ENCODE data around the gene FN3K. TPM values are rescaled to one million over a fixed set of nuclear protein-coding genes. Genes with fewer than 3 reads are reported as not detected.

FN3K gene
- total RNA-seq, 4 donors from 2014 or later = 3.4 to 22.7 (median 6.5) TPM

DNA sequence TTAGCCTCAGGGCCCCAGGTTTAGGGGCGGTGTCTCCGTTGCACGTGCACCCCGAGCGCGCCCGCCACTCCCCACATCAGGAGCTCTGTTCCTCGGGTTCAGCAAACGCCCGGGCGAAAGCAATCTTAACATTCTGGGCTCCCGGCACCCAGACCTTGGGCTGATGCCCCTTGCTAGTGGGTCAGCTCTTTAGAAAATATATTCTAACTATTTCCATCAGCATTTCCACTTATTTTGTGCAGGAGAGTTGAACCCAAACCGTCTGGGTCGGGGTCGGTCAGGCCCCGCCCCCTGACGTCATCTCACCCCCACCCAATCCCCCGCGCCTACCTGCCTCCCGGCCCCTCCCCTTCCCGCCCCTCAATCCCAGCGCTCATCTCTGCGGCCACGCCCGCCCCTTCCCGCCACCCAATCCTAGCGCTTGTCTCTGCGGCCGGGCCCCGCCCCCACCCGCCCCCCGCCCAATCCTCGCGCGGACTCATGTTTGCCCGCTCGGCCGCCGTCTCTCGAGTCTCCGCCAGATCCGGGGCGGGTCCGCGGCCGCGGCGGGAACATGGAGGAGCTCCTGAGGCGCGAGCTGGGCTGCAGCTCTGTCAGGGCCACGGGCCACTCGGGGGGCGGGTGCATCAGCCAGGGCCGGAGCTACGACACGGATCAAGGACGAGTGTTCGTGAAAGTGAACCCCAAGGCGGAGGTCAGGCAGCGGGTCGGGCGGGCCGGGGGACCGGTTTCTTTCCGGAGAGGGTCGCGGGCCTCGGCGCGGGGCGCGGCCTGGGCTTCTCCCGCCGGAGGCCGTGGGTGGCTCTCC lies 19.0 kb upstream of the FN3K start, which contains the start of gene FN3KRP:
Gene FN3KRP (plus strand): TSS at position 504 of the 808 bp plus-strand sequence. CDS start 50 bp downstream, at position 554.
- 0% methylated on average over 21 of the region's 75 CpGs for WGBS
- Histone ChIP-seq H3K27me3 (no peaks in the 10 kb centered on the region), H3K36me3 (peaks cover 11 to 31% (median 27%) of the 10 kb centered on the region in 4 donors), H3K9me3 (no peaks in the 10 kb centered on the region), H3K4me1 (peaks cover 16 to 22% (median 21%) of the 10 kb centered on the region in 4 donors), H3K27ac (replicated peaks in 1 of 4) (peak within 1 kb of the TSS; percentile 63 to 82 (median 72)), H3K4me3 (peak within 1 kb of the TSS; percentile 89 to 93 (median 92))
- TF ChIP-seq POLR2AphosphoS5 (IDR thresholded peaks at IDR 0.05) = peak; percentile 79 to 82
- no peak for TF ChIP-seq EP300 (IDR thresholded peaks at IDR 0.05)
- peak; percentile 99 for DNase-seq (ENCODE audit: extremely low spot score)
- intact Hi-C loops (cut with DNase I) = no loop called here

DNA sequence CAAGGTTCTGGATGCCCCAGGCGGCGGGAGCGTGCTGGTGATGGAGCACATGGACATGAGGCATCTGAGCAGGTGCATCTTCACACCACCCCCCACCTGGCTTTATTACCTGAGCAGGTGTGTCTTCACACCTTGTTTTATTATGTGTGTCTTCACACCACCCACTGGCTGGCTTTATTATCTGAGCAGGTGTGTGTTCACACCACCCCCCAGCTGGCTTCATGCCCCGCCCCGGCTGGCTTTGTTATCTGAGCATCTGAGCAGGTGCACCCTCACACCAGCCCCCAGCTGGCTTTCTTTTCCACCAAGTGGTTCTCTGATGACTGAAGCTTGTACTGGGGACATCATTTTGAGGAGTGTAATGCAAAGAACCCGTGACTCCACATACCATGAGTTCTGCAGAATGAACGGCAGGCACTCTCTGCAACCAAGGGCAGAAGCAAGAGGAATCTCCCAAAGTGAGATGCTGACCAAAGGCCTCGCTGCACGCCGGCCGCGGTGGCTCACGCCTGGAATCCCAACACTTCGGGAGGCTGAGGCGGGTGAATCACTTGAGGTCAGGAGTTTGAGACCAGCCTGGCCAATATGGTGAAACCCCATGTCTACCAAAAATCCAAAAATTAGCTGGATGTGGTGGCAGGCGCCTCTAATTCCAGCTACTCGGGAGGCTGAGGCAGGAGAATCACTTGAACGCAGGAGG lies 16.3 kb upstream of the FN3K start:
- peaks cover 15 to 58% (median 49%) of the 10 kb centered on the region in 4 donors for H3K36me3 ChIP-seq
- intact Hi-C loops (cut with DNase I) = no loop called here
- WGBS = 97% methylated on average over 16 of the region's 18 CpGs

DNA sequence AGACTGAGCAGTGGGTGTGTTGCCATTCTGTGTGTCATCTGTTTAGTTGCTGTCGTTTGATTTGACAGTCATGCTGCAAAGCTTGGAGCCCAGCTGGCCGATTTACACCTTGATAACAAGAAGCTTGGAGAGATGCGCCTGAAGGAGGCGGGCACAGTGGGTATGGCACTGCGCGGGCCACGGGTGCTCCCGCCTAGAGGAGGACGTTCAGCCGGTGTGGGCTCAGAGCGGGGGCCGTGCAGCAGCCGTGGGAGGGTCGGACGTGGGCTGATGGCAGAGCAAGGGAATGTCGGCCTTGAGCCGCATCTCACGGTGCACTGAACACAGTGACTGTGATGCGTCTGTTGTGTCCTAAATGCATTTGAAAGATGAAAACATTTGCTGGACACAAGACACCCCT lies 15.2 kb upstream of the FN3K start:
- peaks cover 15 to 64% (median 53%) of the 10 kb centered on the region in 4 donors for H3K36me3 ChIP-seq
- intact Hi-C loops (cut with DNase I) = no loop called here
- 92% methylated on average over 19 of the region's 19 CpGs for WGBS

More for the DNA sequence above, 16.3 kb upstream of the FN3K start:
- H3K27ac ChIP-seq (replicated peaks in 1 of 4) = no peak overlapping the region
- no peak for DNase-seq (ENCODE audit: extremely low spot score)
- TF ChIP-seq POLR2AphosphoS5 (IDR thresholded peaks at IDR 0.05) = no peak
- TF ChIP-seq POLR2A (IDR thresholded peaks at IDR 0.05; ENCODE audit: low read depth) = no peak
- TF ChIP-seq, protein P1, sequence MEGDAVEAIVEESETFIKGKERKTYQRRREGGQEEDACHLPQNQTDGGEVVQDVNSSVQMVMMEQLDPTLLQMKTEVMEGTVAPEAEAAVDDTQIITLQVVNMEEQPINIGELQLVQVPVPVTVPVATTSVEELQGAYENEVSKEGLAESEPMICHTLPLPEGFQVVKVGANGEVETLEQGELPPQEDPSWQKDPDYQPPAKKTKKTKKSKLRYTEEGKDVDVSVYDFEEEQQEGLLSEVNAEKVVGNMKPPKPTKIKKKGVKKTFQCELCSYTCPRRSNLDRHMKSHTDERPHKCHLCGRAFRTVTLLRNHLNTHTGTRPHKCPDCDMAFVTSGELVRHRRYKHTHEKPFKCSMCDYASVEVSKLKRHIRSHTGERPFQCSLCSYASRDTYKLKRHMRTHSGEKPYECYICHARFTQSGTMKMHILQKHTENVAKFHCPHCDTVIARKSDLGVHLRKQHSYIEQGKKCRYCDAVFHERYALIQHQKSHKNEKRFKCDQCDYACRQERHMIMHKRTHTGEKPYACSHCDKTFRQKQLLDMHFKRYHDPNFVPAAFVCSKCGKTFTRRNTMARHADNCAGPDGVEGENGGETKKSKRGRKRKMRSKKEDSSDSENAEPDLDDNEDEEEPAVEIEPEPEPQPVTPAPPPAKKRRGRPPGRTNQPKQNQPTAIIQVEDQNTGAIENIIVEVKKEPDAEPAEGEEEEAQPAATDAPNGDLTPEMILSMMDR (IDR thresholded peaks at IDR 0.05) = no peak
- no peak for TF ChIP-seq EP300 (IDR thresholded peaks at IDR 0.05)
- H3K4me3 ChIP-seq = no peak overlapping the region
- H3K27me3 ChIP-seq = no peaks in the 10 kb centered on the region
- H3K4me1 ChIP-seq = peaks cover 16 to 22% (median 21%) of the 10 kb centered on the region in 4 donors
- H3K9me3 ChIP-seq = no peaks in the 10 kb centered on the region

DNA sequence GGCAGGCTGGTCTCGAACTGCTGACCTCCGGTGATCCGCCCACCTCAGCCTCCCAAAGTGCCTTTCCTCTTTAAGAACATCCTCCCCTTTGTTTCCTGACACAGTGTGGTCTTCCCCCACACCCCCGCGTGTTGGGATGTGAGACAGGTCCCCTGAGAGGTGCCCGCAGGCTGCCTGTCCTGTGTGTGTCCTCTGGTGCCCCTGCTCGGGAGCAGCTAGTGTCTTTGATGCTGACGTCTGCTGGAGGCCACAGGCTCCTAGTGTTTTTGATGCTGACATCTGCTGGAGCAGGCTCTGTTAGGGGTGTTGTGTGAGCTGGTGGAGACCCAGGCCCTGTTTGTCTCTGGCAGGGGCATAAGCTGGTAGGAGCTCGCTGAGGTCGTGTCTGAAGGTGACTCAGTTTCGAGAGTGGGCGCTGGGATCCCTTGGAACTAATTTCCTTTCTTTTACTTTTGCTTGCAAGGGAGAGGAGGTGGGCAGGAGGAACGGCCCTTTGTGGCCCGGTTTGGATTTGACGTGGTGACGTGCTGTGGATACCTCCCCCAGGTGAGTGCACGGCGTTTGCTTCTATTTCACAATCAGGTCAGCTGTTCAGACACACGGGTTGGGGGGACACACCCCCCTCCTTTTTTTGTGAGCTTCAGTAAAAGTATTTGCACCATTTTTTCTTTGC lies 12.9 kb upstream of the FN3K start:
- intact Hi-C loops (cut with DNase I) = no loop called here
- TF ChIP-seq POLR2AphosphoS5 (IDR thresholded peaks at IDR 0.05) (no peak), EP300 (IDR thresholded peaks at IDR 0.05) (no peak), POLR2A (IDR thresholded peaks at IDR 0.05; ENCODE audit: low read depth) (no peak)
- TF ChIP-seq, protein P1 (IDR thresholded peaks at IDR 0.05) = no peak
- no peaks in the 10 kb centered on the region for H3K9me3 ChIP-seq
- 85% methylated on average over 19 of the region's 19 CpGs for WGBS
- no peak for DNase-seq (ENCODE audit: extremely low spot score)
- no peaks in the 10 kb centered on the region for H3K27me3 ChIP-seq
- H3K4me1 ChIP-seq = peaks cover 7 to 10% (median 9%) of the 10 kb centered on the region in 4 donors
- H3K27ac ChIP-seq (replicated peaks in 1 of 4) = no peak overlapping the region
- no peak overlapping the region for H3K4me3 ChIP-seq
- H3K36me3 ChIP-seq = peaks cover 21 to 81% (median 68%) of the 10 kb centered on the region in 4 donors

More for the DNA sequence above, 15.2 kb upstream of the FN3K start:
- DNase-seq (ENCODE audit: extremely low spot score) = no peak
- H3K27ac ChIP-seq (replicated peaks in 1 of 4) = no peak overlapping the region
- TF ChIP-seq, protein P1 (IDR thresholded peaks at IDR 0.05) = no peak
- TF ChIP-seq POLR2A (IDR thresholded peaks at IDR 0.05; ENCODE audit: low read depth) (no peak), POLR2AphosphoS5 (IDR thresholded peaks at IDR 0.05) (no peak), EP300 (IDR thresholded peaks at IDR 0.05) (no peak)
- H3K9me3 ChIP-seq = no peaks in the 10 kb centered on the region
- H3K4me1 ChIP-seq = peaks cover 16 to 22% (median 21%) of the 10 kb centered on the region in 4 donors
- H3K27me3 ChIP-seq = no peaks in the 10 kb centered on the region
- H3K4me3 ChIP-seq = no peak overlapping the region

Data from esophagus muscularis mucosa (tissue), 4 donors.